HL-60 (cell line): ENCODE measurements around the gene SRMS.

Experiments
- DNase-seq, 2 experiments: peaks; one replicate each; pipeline ENCODE4 v3.0.0-alpha.2; 2010 to 2020; ENCODE audit warnings: low read depth in 1 of 2, low spot score in 1 of 2
- H3K27ac ChIP-seq: fragments of 250-450 bp; sonication (Bioruptor Pico); replicated peaks from 2 replicates; pipeline ENCODE4 v1.5.1; 2020; ENCODE audit warnings: mild to moderate bottlenecking, moderate library complexity
- H3K27me3 ChIP-seq: fragments of 250-450 bp; sonication (Bioruptor Pico); 2 replicates; pipeline ENCODE4 v1.5.1; 2021; ENCODE audit warnings: mild to moderate bottlenecking, moderate library complexity; ENCODE audit not compliant: insufficient read depth, poor library complexity, severe bottlenecking
- H3K4me3 ChIP-seq: replicated peaks from 2 replicates; pipeline ENCODE4 v1.5.1; 2011; ENCODE audit warnings: mild to moderate bottlenecking, control low read depth, low read length; ENCODE audit not compliant: insufficient read depth
- CTCF ChIP-seq: IDR thresholded peaks from one replicate; pipeline ENCODE4 v1.5.1; 2011; ENCODE audit warnings: low read length, control low read depth, inconsistent platforms; ENCODE audit not compliant: insufficient read depth
- GABPA ChIP-seq: IDR thresholded peaks from 2 replicates; pipeline ENCODE4 v1.6.1; 2012; ENCODE audit warnings: low read depth
- POLR2AphosphoS5 ChIP-seq: IDR thresholded peaks from 2 replicates; pipeline ENCODE4 v1.6.1; 2012; ENCODE audit warnings: low read depth
- REST ChIP-seq: IDR thresholded peaks from 2 replicates; pipeline ENCODE4 v1.6.1; 2012; ENCODE audit warnings: low read depth; ENCODE audit not compliant: insufficient replicate concordance
- SPI1 ChIP-seq: IDR thresholded peaks from 2 replicates; pipeline ENCODE4 v1.6.1; 2012; ENCODE audit warnings: low read depth, mild to moderate bottlenecking, borderline replicate concordance

SRMS gene

GRCh38 chr20:63587776-63588591 is 40.4 kb upstream of the SRMS start:
- no peak for DNase-seq
- peaks cover 2% of the 10 kb centered on the region for H3K27me3 ChIP-seq
- H3K27ac ChIP-seq, result no peak overlapping the region

GRCh38 chr20:63587256-63587655 is 39.7 kb upstream of the SRMS start:
- Histone ChIP-seq H3K4me3 (no peak overlapping the region), H3K27me3 (peaks cover 2% of the 10 kb centered on the region), H3K27ac (no peak overlapping the region)
- TF ChIP-seq SPI1 (no peak), POLR2AphosphoS5 (no peak), GABPA (no peak), REST (no peak), CTCF (no peak)
- DNase-seq, result no peak

More at GRCh38 chr20:63587776-63588591, 40.4 kb upstream of the SRMS start:
- no peak overlapping the region for H3K4me3 ChIP-seq
- TF ChIP-seq CTCF, result no peak
- TF ChIP-seq REST, result no peak
- no peak for TF ChIP-seq POLR2AphosphoS5
- TF ChIP-seq GABPA, result no peak
- no peak for TF ChIP-seq SPI1

GRCh38 chr20:63586797-63587196 is 39.2 kb upstream of the SRMS start:
- Histone ChIP-seq H3K27ac (no peak overlapping the region), H3K27me3 (peaks cover 2% of the 10 kb centered on the region), H3K4me3 (no peak overlapping the region)
- no peak for TF ChIP-seq SPI1
- no peak for TF ChIP-seq CTCF
- no peak for TF ChIP-seq GABPA
- TF ChIP-seq POLR2AphosphoS5, result no peak
- no peak for TF ChIP-seq REST
- no peak for DNase-seq
